Osteoblast (primary cell): Measurements from ENCODE around the gene CELSR1. TPM values are rescaled to one million over a fixed set of nuclear protein-coding genes. Genes with fewer than 3 reads are reported as not detected.

Experiments
- DNase-seq: peaks from one replicate; pipeline ENCODE4 v3.0.0; 2011; ENCODE audit warnings: low spot score, mixed read lengths; ENCODE audit not compliant: insufficient read length; ENCODE audit errors: missing footprints
- H2AFZ ChIP-seq: 2 replicates; pipeline ENCODE4 v1.6.0; 2011; ENCODE audit warnings: mild to moderate bottlenecking, low read length
- H3K27ac ChIP-seq: 2 replicates; pipeline ENCODE4 v1.5.1; 2011; ENCODE audit warnings: mild to moderate bottlenecking, low read depth, low read length, moderate library complexity
- H3K27me3 ChIP-seq: 2 replicates; pipeline ENCODE4 v1.6.0; 2012; ENCODE audit warnings: mild to moderate bottlenecking, control low read depth, inconsistent platforms, low read length, moderate library complexity; ENCODE audit not compliant: insufficient read depth
- H3K36me3 ChIP-seq: 2 replicates; pipeline ENCODE4 v1.5.1; 2011; ENCODE audit warnings: mild to moderate bottlenecking, low read length, control low read depth, moderate library complexity; ENCODE audit not compliant: insufficient read depth
- H3K4me1 ChIP-seq: 2 replicates; pipeline ENCODE4 v1.5.1; 2011; ENCODE audit warnings: mild to moderate bottlenecking, low read length, control low read depth, moderate library complexity; ENCODE audit not compliant: insufficient read depth
- H3K4me2 ChIP-seq: 2 replicates; pipeline ENCODE4 v1.6.0; 2011; ENCODE audit warnings: mild to moderate bottlenecking, low read length; ENCODE audit not compliant: insufficient read depth
- H3K4me3 ChIP-seq: fragments of 200-600 bp; sonication (generic); 3 replicates; pipeline ENCODE4 v1.5.1; 2012; ENCODE audit warnings: mild to moderate bottlenecking, low read length, inconsistent platforms; ENCODE audit not compliant: insufficient read depth
- H3K79me2 ChIP-seq: 2 replicates; pipeline ENCODE4 v1.6.0; 2012; ENCODE audit warnings: mild to moderate bottlenecking, low read length, control low read depth, inconsistent platforms; ENCODE audit not compliant: insufficient read depth
- H3K9me3 ChIP-seq: 2 replicates; pipeline ENCODE4 v1.5.1; 2011; ENCODE audit warnings: low read depth, low read length, control low read depth
- H4K20me1 ChIP-seq: 2 replicates; pipeline ENCODE4 v1.6.0; 2012; ENCODE audit warnings: mild to moderate bottlenecking, low read length, control low read depth; ENCODE audit not compliant: insufficient read depth
- total RNA-seq: library from RNA; depleted of rRNA; stranded (reverse); fragments of >200 nt; gene quantifications from 2 replicates; pipeline ENCODE4 v1.2.3, GENCODE V29; 2012
- TF ChIP-seq, protein P1 (sequence below): IDR thresholded peaks from 2 replicates; pipeline ENCODE4 v1.5.1; 2011; ENCODE audit warnings: mild to moderate bottlenecking, low read depth, low read length, moderate library complexity; ENCODE audit errors: extremely low read depth

The CELSR1 gene
- total RNA-seq, 1 donor: 3.6 TPM

DNA sequence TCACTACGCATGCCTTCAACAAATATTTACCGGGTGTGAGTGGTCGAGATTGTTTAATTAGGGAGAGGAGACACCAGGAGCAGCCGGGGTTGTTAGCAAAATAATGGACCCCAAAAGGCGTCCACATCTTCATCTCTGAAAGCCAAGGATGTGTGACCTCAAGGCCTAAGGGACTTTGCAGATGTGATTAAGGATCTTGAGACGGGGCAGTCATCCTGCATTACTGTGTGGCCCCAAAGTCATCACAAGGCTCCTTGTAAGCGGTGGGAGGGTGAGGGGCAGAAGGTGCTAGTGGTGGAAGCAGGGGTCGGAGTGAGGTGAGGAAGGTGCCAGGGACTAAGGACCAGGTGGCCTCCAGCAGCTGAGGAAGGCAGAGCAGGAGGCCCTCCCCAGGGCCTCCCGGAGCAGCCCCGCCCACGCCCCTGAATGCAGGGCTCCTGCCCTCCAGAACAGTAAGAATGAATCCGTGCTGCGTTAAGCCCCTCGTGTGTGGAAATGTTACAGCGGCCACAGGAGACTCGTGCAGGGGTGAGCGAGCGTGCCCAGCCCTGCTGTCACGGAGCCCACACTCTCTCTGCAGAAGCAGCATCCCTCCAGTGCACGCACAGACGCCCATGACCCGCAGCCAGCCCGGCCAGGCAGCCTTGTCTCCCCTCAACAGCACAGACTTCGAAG lies 83.5 kb downstream of the CELSR1 start:
- Histone ChIP-seq H3K9me3 (no peaks in the 10 kb centered on the region), H3K4me1 (no peaks in the 10 kb centered on the region), H3K36me3 (no peaks in the 10 kb centered on the region), H2AFZ (no peak overlapping the region), H3K27me3 (peaks cover 14% of the 10 kb centered on the region), H3K4me2 (no peak overlapping the region), H3K4me3 (no peak overlapping the region), H4K20me1 (no peaks in the 10 kb centered on the region), H3K79me2 (no peaks in the 10 kb centered on the region), H3K27ac (no peak overlapping the region)
- no peak for DNase-seq
- TF ChIP-seq, protein P1, sequence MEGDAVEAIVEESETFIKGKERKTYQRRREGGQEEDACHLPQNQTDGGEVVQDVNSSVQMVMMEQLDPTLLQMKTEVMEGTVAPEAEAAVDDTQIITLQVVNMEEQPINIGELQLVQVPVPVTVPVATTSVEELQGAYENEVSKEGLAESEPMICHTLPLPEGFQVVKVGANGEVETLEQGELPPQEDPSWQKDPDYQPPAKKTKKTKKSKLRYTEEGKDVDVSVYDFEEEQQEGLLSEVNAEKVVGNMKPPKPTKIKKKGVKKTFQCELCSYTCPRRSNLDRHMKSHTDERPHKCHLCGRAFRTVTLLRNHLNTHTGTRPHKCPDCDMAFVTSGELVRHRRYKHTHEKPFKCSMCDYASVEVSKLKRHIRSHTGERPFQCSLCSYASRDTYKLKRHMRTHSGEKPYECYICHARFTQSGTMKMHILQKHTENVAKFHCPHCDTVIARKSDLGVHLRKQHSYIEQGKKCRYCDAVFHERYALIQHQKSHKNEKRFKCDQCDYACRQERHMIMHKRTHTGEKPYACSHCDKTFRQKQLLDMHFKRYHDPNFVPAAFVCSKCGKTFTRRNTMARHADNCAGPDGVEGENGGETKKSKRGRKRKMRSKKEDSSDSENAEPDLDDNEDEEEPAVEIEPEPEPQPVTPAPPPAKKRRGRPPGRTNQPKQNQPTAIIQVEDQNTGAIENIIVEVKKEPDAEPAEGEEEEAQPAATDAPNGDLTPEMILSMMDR: no peak

DNA sequence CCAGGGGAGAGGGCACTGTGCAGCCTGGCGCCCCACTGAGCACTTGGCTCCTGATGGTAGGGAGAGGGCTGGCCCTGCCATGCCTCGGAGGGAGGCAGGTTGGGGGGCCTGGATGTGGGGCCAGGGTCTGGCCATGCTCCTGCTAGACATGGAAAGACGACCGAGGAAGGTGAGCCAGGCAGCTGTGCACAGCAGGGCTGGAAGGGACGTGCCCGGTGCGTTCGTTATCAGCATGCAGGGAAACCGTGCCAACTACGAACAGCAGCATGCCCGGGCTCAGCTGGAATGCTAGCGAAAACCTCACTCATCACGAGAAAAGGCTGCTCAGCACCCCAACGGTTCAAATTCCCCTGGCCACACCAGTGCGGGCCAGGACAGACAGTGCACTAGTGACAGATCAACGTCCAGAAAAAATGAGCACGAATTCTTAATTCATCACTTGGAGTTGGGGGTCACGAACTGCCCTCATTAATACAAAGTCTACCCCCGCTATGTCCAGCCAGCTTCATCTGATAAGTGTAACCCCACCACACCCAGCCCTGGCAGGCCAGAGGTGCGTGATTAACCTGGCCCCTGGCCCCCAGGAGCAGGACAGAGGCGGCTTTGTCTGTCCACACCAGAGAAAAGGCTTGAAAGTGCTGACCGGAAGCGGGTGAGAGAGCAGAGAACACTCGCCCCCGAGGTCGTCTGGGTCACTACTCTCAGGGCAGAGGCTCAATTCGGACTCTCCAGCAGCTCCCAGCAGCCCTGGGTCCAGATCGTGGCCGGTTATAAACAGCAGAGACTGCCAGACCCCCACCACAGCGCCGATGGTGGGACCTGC lies 84.2 kb downstream of the CELSR1 start:
- H3K4me3 ChIP-seq: no peak overlapping the region
- no peak overlapping the region for H3K4me2 ChIP-seq
- no peaks in the 10 kb centered on the region for H3K9me3 ChIP-seq
- no peaks in the 10 kb centered on the region for H4K20me1 ChIP-seq
- H3K4me1 ChIP-seq: no peaks in the 10 kb centered on the region
- peaks cover 14% of the 10 kb centered on the region for H3K27me3 ChIP-seq
- no peak for DNase-seq
- no peak overlapping the region for H3K27ac ChIP-seq
- H3K36me3 ChIP-seq: no peaks in the 10 kb centered on the region
- TF ChIP-seq, protein P1: no peak
- H2AFZ ChIP-seq: no peak overlapping the region
- no peaks in the 10 kb centered on the region for H3K79me2 ChIP-seq

DNA sequence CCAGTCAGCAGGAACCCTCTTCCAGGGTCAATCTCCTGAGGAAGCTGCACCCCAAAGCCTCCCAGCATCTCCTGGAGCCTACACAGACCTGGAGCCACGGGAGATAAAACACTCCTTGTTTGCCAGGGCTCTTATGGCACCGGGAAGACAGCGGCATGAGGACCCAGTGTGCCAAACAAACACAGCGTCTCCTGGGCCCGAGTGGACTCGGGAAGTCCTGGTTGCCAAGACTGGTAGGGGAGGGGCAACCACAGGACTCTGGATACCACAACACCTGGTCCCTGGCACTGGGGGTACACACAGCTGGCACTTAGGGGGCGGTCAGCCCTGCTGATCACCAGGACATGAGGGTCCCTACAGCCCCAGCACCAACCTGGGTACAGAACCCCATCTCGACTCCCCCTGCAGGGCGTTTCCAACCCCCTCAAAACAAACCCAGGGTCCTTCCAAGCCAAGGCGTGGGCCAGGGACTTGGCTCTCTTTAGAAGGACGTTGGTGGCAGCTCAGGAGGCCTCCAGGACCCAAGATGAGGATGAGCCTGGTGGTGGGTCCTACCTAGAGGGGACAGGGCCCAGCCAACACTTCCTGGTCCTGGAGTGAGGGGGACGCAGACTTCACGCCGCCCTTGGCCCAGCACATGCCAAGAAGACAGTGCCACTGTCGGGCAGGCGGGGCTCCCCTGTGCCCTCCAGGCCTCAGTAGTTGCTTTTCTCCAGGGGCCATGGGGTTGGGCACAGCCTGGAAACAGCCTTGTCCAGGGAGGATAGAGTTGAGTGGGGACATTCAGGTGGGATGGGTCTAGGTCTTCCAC lies 85.0 kb downstream of the CELSR1 start:
- no peak overlapping the region for H3K4me3 ChIP-seq
- H3K4me1 ChIP-seq: no peaks in the 10 kb centered on the region
- DNase-seq: no peak
- no peak overlapping the region for H3K27ac ChIP-seq
- H3K79me2 ChIP-seq: no peaks in the 10 kb centered on the region
- H2AFZ ChIP-seq: no peak overlapping the region
- no peaks in the 10 kb centered on the region for H4K20me1 ChIP-seq
- no peaks in the 10 kb centered on the region for H3K9me3 ChIP-seq
- no peaks in the 10 kb centered on the region for H3K36me3 ChIP-seq
- H3K4me2 ChIP-seq: no peak overlapping the region
- H3K27me3 ChIP-seq: peaks cover 14% of the 10 kb centered on the region
- TF ChIP-seq, protein P1: no peak

DNA sequence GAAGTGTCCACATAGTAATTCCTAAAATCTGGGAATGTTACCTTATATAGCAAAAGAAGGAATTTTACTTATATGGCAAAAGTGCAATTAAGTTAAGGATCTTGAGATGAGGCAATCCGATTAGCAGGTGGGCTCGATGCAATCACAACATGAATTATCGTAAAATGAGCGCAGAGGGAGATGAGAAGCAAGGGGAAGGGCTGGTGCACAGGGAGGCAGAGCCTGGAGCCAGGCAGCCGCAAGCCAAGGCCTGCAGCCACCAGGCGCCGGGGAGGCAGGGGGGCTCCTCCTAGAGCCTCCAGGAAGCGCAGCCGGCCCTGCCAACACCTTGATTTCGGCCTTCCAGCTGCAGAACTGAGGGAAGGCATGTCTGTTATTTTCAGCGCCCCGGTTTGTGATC lies 85.7 kb downstream of the CELSR1 start:
- Histone ChIP-seq H3K4me1 (no peaks in the 10 kb centered on the region), H3K4me3 (no peak overlapping the region), H3K27me3 (peaks cover 14% of the 10 kb centered on the region), H3K9me3 (no peaks in the 10 kb centered on the region), H4K20me1 (no peaks in the 10 kb centered on the region), H3K36me3 (no peaks in the 10 kb centered on the region), H3K27ac (no peak overlapping the region), H2AFZ (no peak overlapping the region), H3K4me2 (no peak overlapping the region), H3K79me2 (no peaks in the 10 kb centered on the region)
- TF ChIP-seq, protein P1: no peak
- DNase-seq: no peak
